CD4-positive, CD25-positive, alpha-beta regulatory T cell (primary cell): Measurements from ENCODE around the gene CAPN10. TPM values are rescaled to one million over a fixed set of nuclear protein-coding genes. Genes with fewer than 3 reads are reported as not detected.
A peak's percentile ranks its signal among the peaks of the same experiment; 100 is the strongest.

Experiments
- ATAC-seq, 2 donors: fragments of 150-1000 bp; cut with Tn5 transposase; one replicate each; pipeline ENCODE4 v1.10.0; 2021; ENCODE audit warnings: low read depth in 2 of 2, moderate number of reproducible peaks in 2 of 2, moderate library complexity in 1 of 2
- DNase-seq, 3 donors: peaks; one replicate each; pipeline versions ENCODE4 v3.0.0 to v3.0.0-alpha.2; 2012 to 2022; ENCODE audit warnings: mixed read lengths in 1 of 3
- H3K27ac ChIP-seq: one replicate; pipeline ENCODE4 v1.7.0; 2013; ENCODE audit warnings: mild to moderate bottlenecking, low read length; ENCODE audit not compliant: insufficient read depth, poor library complexity, severe bottlenecking
- H3K27me3 ChIP-seq: one replicate; pipeline ENCODE4 v1.7.0; 2013; ENCODE audit warnings: low read length; ENCODE audit not compliant: control insufficient read depth, insufficient read depth
- H3K36me3 ChIP-seq: one replicate; pipeline ENCODE4 v1.7.0; 2013; ENCODE audit warnings: mild to moderate bottlenecking, low read length, moderate library complexity; ENCODE audit not compliant: control insufficient read depth, insufficient read depth
- H3K4me1 ChIP-seq: 2 replicates; pipeline ENCODE4 v1.7.0; 2013; ENCODE audit warnings: mild to moderate bottlenecking, low read length; ENCODE audit not compliant: insufficient read depth, control insufficient read depth, poor library complexity, severe bottlenecking
- H3K4me3 ChIP-seq: one replicate; pipeline ENCODE4 v1.7.0; 2013; ENCODE audit warnings: low read depth, mild to moderate bottlenecking, low read length, moderate library complexity
- H3K9me3 ChIP-seq, 2 experiments: 1 replicate in 1 of 2; 2 replicates in 1 of 2; pipeline ENCODE4 v1.7.0; 2013; ENCODE audit warnings: low read length in 2 of 2, mild to moderate bottlenecking in 1 of 2, moderate library complexity in 1 of 2; ENCODE audit not compliant: control insufficient read depth in 2 of 2
- H3K27ac Mint-ChIP-seq, 3 donors: one replicate each; pipeline ENCODE4 v1.8.0; 2020 to 2022; ENCODE audit warnings: mild to moderate bottlenecking in 3 of 3, mixed read lengths in 3 of 3, moderate library complexity in 2 of 3
- H3K27me3 Mint-ChIP-seq: one replicate; pipeline ENCODE4 v1.8.0; 2022; ENCODE audit warnings: mild to moderate bottlenecking, mixed read lengths
- H3K36me3 Mint-ChIP-seq: one replicate; pipeline ENCODE4 v1.8.0; 2020; ENCODE audit warnings: mixed read lengths
- H3K4me1 Mint-ChIP-seq, 4 donors: one replicate each; pipeline ENCODE4 v1.8.0; 2020 to 2022; ENCODE audit warnings: mixed read lengths in 4 of 4, mild to moderate bottlenecking in 1 of 4
- H3K4me3 Mint-ChIP-seq, 4 donors: one replicate each; pipeline ENCODE4 v1.8.0; 2020 to 2022; ENCODE audit warnings: mild to moderate bottlenecking in 4 of 4, mixed read lengths in 4 of 4, moderate library complexity in 3 of 4
- H3K9me3 Mint-ChIP-seq, 7 donors: one replicate each; pipeline ENCODE4 v1.8.0; 2020 to 2022; ENCODE audit warnings: mixed read lengths in 7 of 7, mild to moderate bottlenecking in 3 of 7, moderate library complexity in 2 of 7
- polyA plus RNA-seq, 4 donors: library from polyadenylated mRNA; unstranded; fragments of 300-500 nt; fragmentation: Illumina TruSeq; gene quantifications; one replicate each; pipeline ENCODE4 v1.2.3, GENCODE V29; 2021
- total RNA-seq: library from RNA; stranded (reverse); gene quantifications from one replicate; pipeline ENCODE4 v1.2.3, GENCODE V29; 2022

CAPN10 gene
- total and polyA plus RNA-seq, 5 donors from 2014 or later, result 6.8 to 64.6 (median 7.8) TPM

GRCh38 chr2:240554767-240555493, 31.6 kb upstream of the CAPN10 start:
- H3K27ac Mint-ChIP-seq, result peak overlapping the region in 1 of 3 donors; percentile 45
- H3K9me3 ChIP-seq, result no peaks in the 10 kb centered on the region
- H3K27me3 ChIP-seq, result no peaks in the 10 kb centered on the region
- peaks cover 22% of the 10 kb centered on the region for H3K36me3 Mint-ChIP-seq
- H3K4me3 Mint-ChIP-seq, result no peak overlapping the region
- peaks cover 37% of the 10 kb centered on the region for H3K4me1 ChIP-seq
- H3K27me3 Mint-ChIP-seq, result no peaks in the 10 kb centered on the region
- ATAC-seq (no peak), DNase-seq (no peak)
- no peak overlapping the region for H3K27ac ChIP-seq
- H3K4me3 ChIP-seq, result no peak overlapping the region
- H3K9me3 Mint-ChIP-seq, result peaks cover 0 to 2% (median 2%) of the 10 kb centered on the region in 7 donors
- H3K36me3 ChIP-seq, result peaks cover 30% of the 10 kb centered on the region
- peaks cover 23 to 34% (median 30%) of the 10 kb centered on the region in 4 donors for H3K4me1 Mint-ChIP-seq

- DNase-seq, result no peak
- peaks cover 21% of the 10 kb centered on the region for H3K36me3 Mint-ChIP-seq
- no peak overlapping the region for H3K27ac Mint-ChIP-seq
- H3K4me1 ChIP-seq, result peaks cover 39% of the 10 kb centered on the region
- H3K4me1 Mint-ChIP-seq, result peaks cover 25 to 36% (median 32%) of the 10 kb centered on the region in 4 donors
- ATAC-seq, result no peak
- H3K36me3 ChIP-seq, result peaks cover 28% of the 10 kb centered on the region
- H3K4me3 ChIP-seq, result no peak overlapping the region
- H3K4me3 Mint-ChIP-seq, result no peak overlapping the region
- no peak overlapping the region for H3K27ac ChIP-seq
- no peaks in the 10 kb centered on the region for H3K27me3 ChIP-seq
- peaks cover 0 to 2% (median 1%) of the 10 kb centered on the region in 7 donors for H3K9me3 Mint-ChIP-seq
- H3K9me3 ChIP-seq, result no peaks in the 10 kb centered on the region
- H3K27me3 Mint-ChIP-seq, result no peaks in the 10 kb centered on the region
Observed at GRCh38 chr2:240555541-240556250, 30.8 kb upstream of the CAPN10 start.

DNA sequence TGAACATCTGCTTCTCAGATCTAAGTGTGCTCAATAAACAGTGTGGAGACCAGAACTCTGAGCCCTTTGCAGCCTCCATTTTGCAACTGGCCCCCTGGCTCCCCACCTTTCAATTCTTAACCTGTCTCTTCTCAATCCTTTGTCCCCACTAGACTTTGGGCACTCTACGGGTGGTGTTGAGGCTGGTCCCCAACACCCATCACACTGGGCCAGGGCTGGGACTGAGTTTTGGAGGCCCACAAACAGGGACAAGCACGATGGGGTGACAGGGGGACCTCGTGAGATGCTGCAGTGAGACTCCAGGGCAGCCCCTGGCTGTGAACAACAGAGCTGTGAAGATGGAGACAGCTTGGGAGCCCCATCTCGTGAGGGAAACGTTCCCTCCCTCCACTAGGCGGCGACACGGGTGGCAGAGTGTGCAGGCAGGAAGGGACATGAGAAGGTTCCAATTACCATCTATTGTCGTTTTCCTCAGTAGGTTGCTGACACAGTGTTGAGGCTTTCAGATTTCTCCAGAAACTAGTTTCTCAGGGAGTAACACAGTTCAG, 29.9 kb upstream of the CAPN10 start:
- H3K4me1 Mint-ChIP-seq, result peaks cover 31 to 43% (median 36%) of the 10 kb centered on the region in 4 donors
- no peak for ATAC-seq
- peak overlapping the region; percentile 62 to 83 (median 74) for H3K4me3 Mint-ChIP-seq

GRCh38 chr2:240557101-240557751, 29.3 kb upstream of the CAPN10 start:
- peaks cover 8% of the 10 kb centered on the region for H3K36me3 Mint-ChIP-seq
- Histone ChIP-seq H3K27me3 (no peaks in the 10 kb centered on the region), H3K4me3 (no peak overlapping the region), H3K4me1 (peaks cover 51% of the 10 kb centered on the region), H3K27ac (no peak overlapping the region), H3K36me3 (peaks cover 15% of the 10 kb centered on the region), H3K9me3 (no peaks in the 10 kb centered on the region)
- peak overlapping the region; percentile 62 to 98 (median 74) for H3K4me3 Mint-ChIP-seq
- no peaks in the 10 kb centered on the region for H3K9me3 Mint-ChIP-seq
- no peak for ATAC-seq
- H3K4me1 Mint-ChIP-seq, result peaks cover 28 to 49% (median 39%) of the 10 kb centered on the region in 4 donors
- no peak for DNase-seq
- peak overlapping the region in 1 of 3 donors; percentile 84 for H3K27ac Mint-ChIP-seq
- peaks cover 4% of the 10 kb centered on the region for H3K27me3 Mint-ChIP-seq

More for the DNA sequence above, 29.9 kb upstream of the CAPN10 start:
- DNase-seq, result peak; percentile 55 to 83 (median 67)
- H3K36me3 ChIP-seq, result peaks cover 20% of the 10 kb centered on the region
- Mint-ChIP-seq H3K9me3 (peaks cover 0 to 2% (median 0%) of the 10 kb centered on the region in 7 donors), H3K27me3 (peaks cover 4% of the 10 kb centered on the region), H3K36me3 (peaks cover 13% of the 10 kb centered on the region), H3K27ac (peak overlapping the region; percentile 79 to 84 (median 83))
- H3K9me3 ChIP-seq, result no peaks in the 10 kb centered on the region
- H3K27ac ChIP-seq, result no peak overlapping the region
- peaks cover 45% of the 10 kb centered on the region for H3K4me1 ChIP-seq
- no peaks in the 10 kb centered on the region for H3K27me3 ChIP-seq
- no peak overlapping the region for H3K4me3 ChIP-seq

DNA sequence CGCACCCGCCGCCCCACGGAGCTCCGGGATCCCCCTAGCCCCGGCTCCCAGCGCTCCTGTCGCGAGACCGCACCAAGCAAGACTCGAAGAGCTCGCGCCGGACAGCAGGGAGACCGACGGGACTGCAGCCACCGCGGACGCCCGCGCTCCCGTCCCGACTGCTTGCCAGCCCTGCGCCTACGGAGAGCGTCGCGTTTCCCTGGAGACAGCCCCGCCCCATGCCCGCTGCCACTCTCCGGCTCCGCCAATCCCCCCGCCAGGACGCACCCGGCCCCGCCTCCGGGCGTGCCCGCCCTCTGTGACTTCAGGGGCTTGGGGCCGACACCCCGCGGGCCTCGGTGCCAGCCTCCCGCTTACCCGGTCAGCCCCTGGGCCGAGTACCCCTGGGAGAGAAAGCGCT, 28.7 kb upstream of the CAPN10 start, which contains the start of gene ANKMY1:
ANKMY1 (minus strand) TSS at position 181 of the 400 bp plus-strand sequence. CDS start 653 bp downstream, outside the sequence.
- Mint-ChIP-seq H3K9me3 (no peaks in the 10 kb centered on the region), H3K27ac (peak within 1 kb of the TSS in 1 of 3 donors; percentile 84), H3K36me3 (peaks cover 8% of the 10 kb centered on the region), H3K27me3 (peaks cover 4% of the 10 kb centered on the region), H3K4me3 (peak within 1 kb of the TSS; percentile 89 to 98 (median 90)), H3K4me1 (peaks cover 28 to 53% (median 43%) of the 10 kb centered on the region in 4 donors)
- Histone ChIP-seq H3K36me3 (peaks cover 11% of the 10 kb centered on the region), H3K9me3 (no peaks in the 10 kb centered on the region), H3K27ac (no peak within 1 kb of the TSS), H3K4me1 (peaks cover 56% of the 10 kb centered on the region), H3K27me3 (no peaks in the 10 kb centered on the region), H3K4me3 (peak within 1 kb of the TSS; percentile 85)
- DNase-seq (peak; percentile 47 to 81 (median 52)), ATAC-seq (no peak)

DNA sequence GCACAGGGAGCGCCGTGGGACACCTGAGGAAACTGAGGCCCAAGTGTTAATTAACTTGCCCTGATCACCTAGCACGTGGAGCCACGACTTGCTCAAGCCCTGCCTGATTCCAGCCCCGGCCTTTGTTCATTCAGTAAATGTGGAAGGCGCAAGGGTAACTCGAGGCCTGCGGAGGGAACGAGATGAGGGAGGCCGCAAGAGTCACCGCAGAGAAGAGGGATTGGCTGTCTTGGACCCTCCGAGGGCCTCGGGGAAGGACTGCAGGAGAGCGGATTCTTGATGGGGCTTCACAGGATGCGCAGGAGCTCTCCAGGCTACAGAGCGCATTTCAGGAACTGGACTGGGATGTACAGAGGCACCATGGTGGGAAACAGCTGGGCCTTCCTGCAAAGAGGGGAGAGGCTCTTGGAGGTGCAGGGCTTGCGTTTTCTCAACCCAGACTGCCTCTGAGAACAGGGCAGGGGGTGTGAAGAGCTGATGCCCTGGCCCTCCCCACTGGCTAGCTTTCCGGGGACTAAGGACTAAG, 28.2 kb upstream of the CAPN10 start:
- Histone ChIP-seq H3K27ac (no peak overlapping the region), H3K4me1 (peaks cover 60% of the 10 kb centered on the region), H3K36me3 (peaks cover 7% of the 10 kb centered on the region), H3K27me3 (no peaks in the 10 kb centered on the region), H3K4me3 (no peak overlapping the region), H3K9me3 (no peaks in the 10 kb centered on the region)
- Mint-ChIP-seq H3K36me3 (peaks cover 5% of the 10 kb centered on the region), H3K27me3 (peaks cover 4% of the 10 kb centered on the region), H3K4me3 (peak overlapping the region; percentile 77 to 98 (median 90)), H3K9me3 (no peaks in the 10 kb centered on the region), H3K4me1 (peaks cover 28 to 58% (median 42%) of the 10 kb centered on the region in 4 donors), H3K27ac (no peak overlapping the region)
- DNase-seq (no peak), ATAC-seq (no peak)

GRCh38 chr2:240559286-240559685, 27.2 kb upstream of the CAPN10 start:
- Histone ChIP-seq H3K27me3 (no peaks in the 10 kb centered on the region), H3K36me3 (peaks cover 6% of the 10 kb centered on the region), H3K4me3 (peak overlapping the region; percentile 85), H3K9me3 (no peaks in the 10 kb centered on the region), H3K4me1 (peaks cover 70% of the 10 kb centered on the region), H3K27ac (peak overlapping the region; percentile 95)
- H3K9me3 Mint-ChIP-seq, result no peaks in the 10 kb centered on the region
- no peak for DNase-seq
- no peak for ATAC-seq
- peaks cover 9% of the 10 kb centered on the region for H3K36me3 Mint-ChIP-seq
- H3K27ac Mint-ChIP-seq, result peak overlapping the region; percentile 65 to 84 (median 77)
- peaks cover 28 to 68% (median 51%) of the 10 kb centered on the region in 4 donors for H3K4me1 Mint-ChIP-seq
- H3K27me3 Mint-ChIP-seq, result peaks cover 4% of the 10 kb centered on the region
- H3K4me3 Mint-ChIP-seq, result peak overlapping the region; percentile 89 to 98 (median 90)
